Adipocyte (in vitro differentiated cells): ENCODE results near the gene IL1RAPL2.

ENCODE experiments used
- DNase-seq: peaks from one replicate; pipeline ENCODE4 v3.0.0-alpha.2; 2015; ENCODE audit warnings: low read depth
- H3K27me3 ChIP-seq: replicated peaks from 2 replicates; pipeline ENCODE4 v1.7.0; 2013; ENCODE audit warnings: mild to moderate bottlenecking, low read length, moderate library complexity; ENCODE audit not compliant: control insufficient read depth, insufficient read depth
- H3K36me3 ChIP-seq: 2 replicates; pipeline ENCODE4 v1.7.0; 2013; ENCODE audit warnings: low read length, mild to moderate bottlenecking, moderate library complexity; ENCODE audit not compliant: control insufficient read depth, insufficient read depth, severe bottlenecking
- H3K4me1 ChIP-seq: 2 replicates; pipeline ENCODE4 v1.7.0; 2013; ENCODE audit warnings: mild to moderate bottlenecking, low read length, moderate library complexity; ENCODE audit not compliant: control insufficient read depth, insufficient read depth
- H3K4me3 ChIP-seq: 2 replicates; pipeline ENCODE4 v1.7.0; 2013; ENCODE audit warnings: mild to moderate bottlenecking, low read length, moderate library complexity
- H3K9ac ChIP-seq: 2 replicates; pipeline ENCODE4 v1.7.0; 2013; ENCODE audit warnings: mild to moderate bottlenecking, low read length, moderate library complexity
- H3K9me3 ChIP-seq: 2 replicates; pipeline ENCODE4 v1.7.0; 2013; ENCODE audit warnings: mild to moderate bottlenecking, low read length, moderate library complexity; ENCODE audit not compliant: control insufficient read depth

The IL1RAPL2 gene

GRCh38 chrX:105317117-105317516 lies 751.1 kb downstream of the IL1RAPL2 start:
- Histone ChIP-seq H3K4me1 (peaks cover 10% of the 10 kb centered on the region), H3K9ac (no peak overlapping the region), H3K9me3 (no peaks in the 10 kb centered on the region), H3K27me3 (peaks cover 3% of the 10 kb centered on the region), H3K36me3 (no peaks in the 10 kb centered on the region), H3K4me3 (no peak overlapping the region)
- no peak for DNase-seq

GRCh38 chrX:105323928-105324327 lies 757.9 kb downstream of the IL1RAPL2 start:
- Histone ChIP-seq H3K4me3 (no peak overlapping the region), H3K36me3 (no peaks in the 10 kb centered on the region), H3K4me1 (no peaks in the 10 kb centered on the region), H3K9ac (no peak overlapping the region), H3K27me3 (no peaks in the 10 kb centered on the region), H3K9me3 (peaks cover 16% of the 10 kb centered on the region)
- DNase-seq: peak; percentile 59

- no peak overlapping the region for H3K4me3 ChIP-seq
- DNase-seq: no peak
- H3K4me1 ChIP-seq: peaks cover 5% of the 10 kb centered on the region
- peaks cover 9% of the 10 kb centered on the region for H3K9me3 ChIP-seq
- H3K9ac ChIP-seq: no peak overlapping the region
- H3K27me3 ChIP-seq: peaks cover 2% of the 10 kb centered on the region
- H3K36me3 ChIP-seq: no peaks in the 10 kb centered on the region
These were observed 762.8 kb downstream of the IL1RAPL2 start for GRCh38 chrX:105328773-105329172.

- DNase-seq: peak; percentile 38
- Histone ChIP-seq H3K4me3 (no peak overlapping the region), H3K4me1 (peaks cover 5% of the 10 kb centered on the region), H3K36me3 (no peaks in the 10 kb centered on the region), H3K9ac (no peak overlapping the region), H3K27me3 (peaks cover 2% of the 10 kb centered on the region), H3K9me3 (peaks cover 1% of the 10 kb centered on the region)
These were observed 765.2 kb downstream of the IL1RAPL2 start for GRCh38 chrX:105331244-105331643.

GRCh38 chrX:105347373-105347772 lies 781.4 kb downstream of the IL1RAPL2 start:
- Histone ChIP-seq H3K36me3 (no peaks in the 10 kb centered on the region), H3K9ac (no peak overlapping the region), H3K9me3 (peaks cover 8% of the 10 kb centered on the region), H3K4me3 (no peak overlapping the region), H3K27me3 (peaks cover 3% of the 10 kb centered on the region), H3K4me1 (no peaks in the 10 kb centered on the region)
- DNase-seq: no peak

- Histone ChIP-seq H3K4me1 (no peaks in the 10 kb centered on the region), H3K4me3 (no peak overlapping the region), H3K9me3 (peaks cover 8% of the 10 kb centered on the region), H3K36me3 (no peaks in the 10 kb centered on the region), H3K27me3 (no peaks in the 10 kb centered on the region), H3K9ac (no peak overlapping the region)
- peak; percentile 28 for DNase-seq
These were observed 783.5 kb downstream of the IL1RAPL2 start for GRCh38 chrX:105349476-105349875.

- peak; percentile 24 for DNase-seq
- Histone ChIP-seq H3K9me3 (peaks cover 7% of the 10 kb centered on the region), H3K4me1 (peaks cover 6% of the 10 kb centered on the region), H3K9ac (no peak overlapping the region), H3K27me3 (peaks cover 8% of the 10 kb centered on the region), H3K4me3 (no peak overlapping the region), H3K36me3 (no peaks in the 10 kb centered on the region)
These were observed 809.8 kb downstream of the IL1RAPL2 start for GRCh38 chrX:105375816-105376215.

- Histone ChIP-seq H3K4me3 (no peak overlapping the region), H3K9me3 (peaks cover 9% of the 10 kb centered on the region), H3K36me3 (no peaks in the 10 kb centered on the region), H3K27me3 (peaks cover 7% of the 10 kb centered on the region), H3K4me1 (no peaks in the 10 kb centered on the region), H3K9ac (no peak overlapping the region)
- no peak for DNase-seq
These were observed 858.7 kb downstream of the IL1RAPL2 start for GRCh38 chrX:105424729-105425128.

GRCh38 chrX:105451401-105451800 lies 885.4 kb downstream of the IL1RAPL2 start:
- Histone ChIP-seq H3K4me3 (no peak overlapping the region), H3K9me3 (peaks cover 10% of the 10 kb centered on the region), H3K4me1 (no peaks in the 10 kb centered on the region), H3K9ac (no peak overlapping the region), H3K36me3 (no peaks in the 10 kb centered on the region), H3K27me3 (no peaks in the 10 kb centered on the region)
- peak; percentile 22 for DNase-seq

GRCh38 chrX:105458846-105459245 lies 892.8 kb downstream of the IL1RAPL2 start:
- Histone ChIP-seq H3K9ac (no peak overlapping the region), H3K4me1 (peaks cover 4% of the 10 kb centered on the region), H3K27me3 (no peaks in the 10 kb centered on the region), H3K4me3 (no peak overlapping the region), H3K36me3 (no peaks in the 10 kb centered on the region), H3K9me3 (peaks cover 10% of the 10 kb centered on the region)
- DNase-seq: peak; percentile 23

GRCh38 chrX:105460376-105460775 lies 894.4 kb downstream of the IL1RAPL2 start:
- H3K27me3 ChIP-seq: no peaks in the 10 kb centered on the region
- DNase-seq: no peak
- no peak overlapping the region for H3K9ac ChIP-seq
- peaks cover 7% of the 10 kb centered on the region for H3K9me3 ChIP-seq
- H3K4me1 ChIP-seq: peaks cover 4% of the 10 kb centered on the region
- H3K4me3 ChIP-seq: no peak overlapping the region
- H3K36me3 ChIP-seq: no peaks in the 10 kb centered on the region

GRCh38 chrX:105461016-105461415 lies 895.0 kb downstream of the IL1RAPL2 start:
- peaks cover 4% of the 10 kb centered on the region for H3K4me1 ChIP-seq
- no peaks in the 10 kb centered on the region for H3K36me3 ChIP-seq
- H3K27me3 ChIP-seq: no peaks in the 10 kb centered on the region
- DNase-seq: no peak
- H3K9me3 ChIP-seq: peaks cover under 1% of the 10 kb centered on the region
- no peak overlapping the region for H3K4me3 ChIP-seq
- no peak overlapping the region for H3K9ac ChIP-seq
